H1 (cell line): Measurements from ENCODE around the gene ARHGAP4. TPM values are rescaled to one million over a fixed set of nuclear protein-coding genes. Genes with fewer than 3 reads are reported as not detected.

ENCODE experiments used
- CTCF ChIA-PET: fragments of 300-600 bp; sonication (Branson Sonifier 250); formaldehyde crosslinking; loops from one replicate; lab custom pipeline; 2021; ENCODE audit not compliant: partially characterized antibody; lab: Charles Lee
- POLR2A ChIA-PET: fragments of 300-600 bp; sonication (Branson Sonifier 250); formaldehyde crosslinking; loops from one replicate; lab custom pipeline; 2021; ENCODE audit warnings: inconsistent platforms; ENCODE audit not compliant: partially characterized antibody; lab: Charles Lee
- DNase-seq, 2 experiments: peaks; one replicate each; pipeline versions ENCODE4 v3.0.0 to v3.0.0-alpha.2; 2010 to 2022; ENCODE audit warnings: low spot score in 2 of 2, low read depth in 1 of 2, mixed read lengths in 1 of 2
- FAIRE-seq: peaks from 2 replicates; lab custom pipeline; 2011; peaks lifted over from hg19 to GRCh38; lab: Jason Lieb, UNC
- H2AFZ ChIP-seq: 2 replicates; pipeline ENCODE4 v1.8.1; 2012; ENCODE audit warnings: low read length, inconsistent platforms
- H2AK5ac ChIP-seq: 2 replicates; pipeline ENCODE4 v1.6.1; 2013; ENCODE audit warnings: low read depth, low read length
- H2BK120ac ChIP-seq: replicated peaks from 2 replicates; pipeline ENCODE3; 2013; ENCODE audit warnings: low read depth, low read length, inconsistent platforms
- H2BK12ac ChIP-seq: 2 replicates; pipeline ENCODE4 v1.6.1; 2013; ENCODE audit warnings: low read depth, low read length
- H2BK15ac ChIP-seq: 2 replicates; pipeline ENCODE4 v1.6.1; 2013; ENCODE audit warnings: low read length
- H2BK20ac ChIP-seq: 2 replicates; pipeline ENCODE4 v1.6.1; 2013; ENCODE audit warnings: low read length
- H2BK5ac ChIP-seq: 2 replicates; pipeline ENCODE4 v1.6.1; 2013; ENCODE audit warnings: low read depth, low read length
- H3K14ac ChIP-seq: 2 replicates; pipeline ENCODE4 v1.6.1; 2013; ENCODE audit warnings: inconsistent platforms; ENCODE audit not compliant: insufficient read length
- H3K18ac ChIP-seq: 2 replicates; pipeline ENCODE4 v1.6.1; 2013; ENCODE audit warnings: low read length; ENCODE audit errors: extremely low read depth
- H3K23ac ChIP-seq: 2 replicates; pipeline ENCODE4 v1.6.1; 2013; ENCODE audit warnings: inconsistent platforms; ENCODE audit not compliant: insufficient read length
- H3K23me2 ChIP-seq: 2 replicates; pipeline ENCODE4 v1.6.1; 2013; ENCODE audit warnings: low read depth, low read length
- H3K27ac ChIP-seq: 2 replicates; pipeline ENCODE4 v1.6.1; 2011; ENCODE audit warnings: low read depth, low read length, inconsistent platforms
- H3K27me3 ChIP-seq, 4 experiments: replicated peaks in 1 of 4; 1 replicate in 1 of 4; 2 replicates in 3 of 4; pipeline versions ENCODE4 v1.6.1 to v1.8.1; 2011 to 2013; ENCODE audit warnings: low read length in 3 of 4, mild to moderate bottlenecking in 3 of 4, inconsistent platforms in 2 of 4, mixed read lengths in 2 of 4, moderate library complexity in 1 of 4; ENCODE audit not compliant: control insufficient read depth in 3 of 4, insufficient read depth in 3 of 4; ENCODE audit errors: extremely low read depth in 1 of 4
- H3K36me3 ChIP-seq, 4 experiments: 2 replicates each; pipeline versions ENCODE4 v1.6.1 to v1.8.1; 2011 to 2013; ENCODE audit warnings: mild to moderate bottlenecking in 4 of 4, low read length in 3 of 4, moderate library complexity in 2 of 4, control low read depth in 1 of 4, inconsistent platforms in 1 of 4; ENCODE audit not compliant: insufficient read depth in 4 of 4, control insufficient read depth in 2 of 4
- H3K4ac ChIP-seq: replicated peaks from 2 replicates; pipeline ENCODE3; 2013; ENCODE audit warnings: low read length, low read depth, mixed read lengths, inconsistent platforms; ENCODE audit not compliant: insufficient read length
- H3K4me1 ChIP-seq, 4 experiments: replicated peaks in 1 of 4; 1 replicate in 1 of 4; 2 replicates in 3 of 4; pipeline versions ENCODE4 v1.6.1 to v1.8.1; 2011 to 2013; ENCODE audit warnings: low read length in 3 of 4, inconsistent platforms in 2 of 4, mixed read lengths in 1 of 4; ENCODE audit not compliant: insufficient read depth in 4 of 4, control insufficient read depth in 3 of 4
- H3K4me2 ChIP-seq, 2 experiments: 2 replicates each; pipeline versions ENCODE4 v1.6.1 to v1.8.1; 2011 to 2013; ENCODE audit warnings: low read depth in 2 of 2, low read length in 2 of 2, control low read depth in 1 of 2, inconsistent platforms in 1 of 2, mild to moderate bottlenecking in 1 of 2; ENCODE audit not compliant: insufficient read depth in 1 of 2
- H3K4me3 ChIP-seq, 4 experiments: fragments of 200-600, 300-600 bp in 1 of 4; sonication (generic), shearing (Covaris generic), sonication (Bioruptor Twin) in 1 of 4; 2 replicates each; pipeline versions ENCODE4 v1.5.1 to v1.8.1; 2011 to 2016; ENCODE audit warnings: low read length in 4 of 4, low read depth in 3 of 4, control low read depth in 2 of 4, inconsistent platforms in 2 of 4, mild to moderate bottlenecking in 2 of 4, mixed read lengths in 1 of 4, moderate library complexity in 1 of 4; ENCODE audit not compliant: insufficient read depth in 2 of 4; ENCODE audit errors: extremely low read depth in 1 of 4
- H3K56ac ChIP-seq: replicated peaks from 2 replicates; pipeline ENCODE3; 2013; ENCODE audit warnings: low read depth, mild to moderate bottlenecking, mixed read lengths, low read length, inconsistent platforms; ENCODE audit not compliant: insufficient read length
- H3K79me1 ChIP-seq: 2 replicates; pipeline ENCODE4 v1.6.1; 2013; ENCODE audit warnings: low read depth, low read length, control low read depth
- H3K79me2 ChIP-seq, 2 experiments: 2 replicates each; pipeline versions ENCODE4 v1.6.1 to v1.8.1; 2012 to 2013; ENCODE audit warnings: low read length in 2 of 2, mild to moderate bottlenecking in 2 of 2, inconsistent platforms in 1 of 2; ENCODE audit not compliant: insufficient read depth in 2 of 2, control insufficient read depth in 1 of 2
- H3K9ac ChIP-seq, 4 experiments: replicated peaks in 1 of 4; 1 replicate in 1 of 4; 2 replicates in 3 of 4; pipeline versions ENCODE4 v1.6.1 to v1.8.1; 2011 to 2013; ENCODE audit warnings: low read depth in 3 of 4, low read length in 3 of 4, control low read depth in 2 of 4, mild to moderate bottlenecking in 2 of 4, moderate library complexity in 2 of 4, inconsistent platforms in 1 of 4; ENCODE audit errors: extremely low read depth in 1 of 4
- H3K9me3 ChIP-seq, 2 experiments: 2 replicates each; pipeline versions ENCODE4 v1.6.1 to v1.8.1; 2012 to 2013; ENCODE audit warnings: mild to moderate bottlenecking in 2 of 2, moderate library complexity in 2 of 2, control low read depth in 1 of 2, inconsistent platforms in 1 of 2, low read depth in 1 of 2, low read length in 1 of 2, mixed read lengths in 1 of 2; ENCODE audit not compliant: insufficient read depth in 2 of 2
- H4K20me1 ChIP-seq, 2 experiments: replicated peaks in 1 of 2; 2 replicates each; pipeline versions ENCODE3 to v1.8.1; 2011 to 2013; ENCODE audit warnings: inconsistent platforms in 2 of 2, low read length in 2 of 2, mild to moderate bottlenecking in 1 of 2; ENCODE audit not compliant: insufficient read depth in 2 of 2, control insufficient read depth in 1 of 2
- H4K5ac ChIP-seq: 2 replicates; pipeline ENCODE4 v1.6.1; 2013; ENCODE audit warnings: low read length, low read depth, mixed read lengths, inconsistent platforms; ENCODE audit not compliant: insufficient read length
- H4K8ac ChIP-seq: 2 replicates; pipeline ENCODE4 v1.8.0; 2013; ENCODE audit warnings: mild to moderate bottlenecking, moderate library complexity, low read length, inconsistent platforms; ENCODE audit not compliant: insufficient read depth; ENCODE audit errors: extremely low read depth
- H4K91ac ChIP-seq: replicated peaks from 2 replicates; pipeline ENCODE3; 2013; ENCODE audit warnings: low read length, mixed read lengths, inconsistent platforms; ENCODE audit not compliant: insufficient read length
- FOSL1 ChIP-seq: IDR thresholded peaks from 2 replicates; pipeline ENCODE4 v1.6.1; 2011; ENCODE audit warnings: mild to moderate bottlenecking, low read depth, low read length, moderate library complexity; ENCODE audit not compliant: insufficient read depth
- JUND ChIP-seq: IDR thresholded peaks from 2 replicates; pipeline ENCODE4 v1.6.1; 2011; ENCODE audit warnings: mild to moderate bottlenecking, improper control_type of control experiment, low read length
- NANOG ChIP-seq: IDR thresholded peaks from 2 replicates; pipeline ENCODE4 v1.6.1; 2011; ENCODE audit warnings: low read length, low read depth, mild to moderate bottlenecking, inconsistent platforms; ENCODE audit not compliant: insufficient read depth, poor library complexity, severe bottlenecking
- WGBS, 2 experiments: shearing (Covaris generic) in 1 of 2; methylation state at CpG; one replicate each; pipeline versions ENCODE4 v1.1.6 to v1.1.7; 2013 to 2015; ENCODE audit warnings: low lambda C conversion rate in 2 of 2, mixed read lengths in 2 of 2, inconsistent platforms in 1 of 2, low coverage in 1 of 2, missing lambda C conversion rate in 1 of 2; ENCODE audit not compliant: insufficient replicate concordance in 2 of 2, insufficient coverage in 1 of 2, insufficient read length in 1 of 2; ENCODE audit errors: extremely low coverage in 1 of 2, missing lambda C conversion rate in 1 of 2; 5-methylcytosine and 5-hydroxymethylcytosine counted together
- polyA plus RNA-seq, 7 experiments: library from polyadenylated mRNA; depleted of rRNA in 3 of 7; stranded (reverse) in 5 of 7; unstranded in 2 of 7; fragments of >200 nt in 5 of 7; fragments of 200-250 nt in 2 of 7; gene quantifications; 1 replicate in 5 of 7; 2 replicates in 1 of 7; 4 replicates in 1 of 7; pipeline versions ENCODE4 v1.2.1 to v1.2.3, GENCODE V29; 2011 to 2013; ENCODE audit warnings: missing spikeins in 2 of 7, mixed read lengths in 2 of 7
- total RNA-seq: library from RNA; stranded (reverse); fragmentation: NEBNext Ultra II Directional; extraction: Animal tissue kit (Norgen Biotek cat#: 25700); gene quantifications from 2 replicates; pipeline ENCODE4 v1.2.1, GENCODE V29; 2021

ARHGAP4 gene
- total and polyA plus RNA-seq, 2 of the 8 experiments (the other 6 are each of a cell fraction or from before 2014, with no cell fraction given): 23.9 to 26.0 TPM

DNA sequence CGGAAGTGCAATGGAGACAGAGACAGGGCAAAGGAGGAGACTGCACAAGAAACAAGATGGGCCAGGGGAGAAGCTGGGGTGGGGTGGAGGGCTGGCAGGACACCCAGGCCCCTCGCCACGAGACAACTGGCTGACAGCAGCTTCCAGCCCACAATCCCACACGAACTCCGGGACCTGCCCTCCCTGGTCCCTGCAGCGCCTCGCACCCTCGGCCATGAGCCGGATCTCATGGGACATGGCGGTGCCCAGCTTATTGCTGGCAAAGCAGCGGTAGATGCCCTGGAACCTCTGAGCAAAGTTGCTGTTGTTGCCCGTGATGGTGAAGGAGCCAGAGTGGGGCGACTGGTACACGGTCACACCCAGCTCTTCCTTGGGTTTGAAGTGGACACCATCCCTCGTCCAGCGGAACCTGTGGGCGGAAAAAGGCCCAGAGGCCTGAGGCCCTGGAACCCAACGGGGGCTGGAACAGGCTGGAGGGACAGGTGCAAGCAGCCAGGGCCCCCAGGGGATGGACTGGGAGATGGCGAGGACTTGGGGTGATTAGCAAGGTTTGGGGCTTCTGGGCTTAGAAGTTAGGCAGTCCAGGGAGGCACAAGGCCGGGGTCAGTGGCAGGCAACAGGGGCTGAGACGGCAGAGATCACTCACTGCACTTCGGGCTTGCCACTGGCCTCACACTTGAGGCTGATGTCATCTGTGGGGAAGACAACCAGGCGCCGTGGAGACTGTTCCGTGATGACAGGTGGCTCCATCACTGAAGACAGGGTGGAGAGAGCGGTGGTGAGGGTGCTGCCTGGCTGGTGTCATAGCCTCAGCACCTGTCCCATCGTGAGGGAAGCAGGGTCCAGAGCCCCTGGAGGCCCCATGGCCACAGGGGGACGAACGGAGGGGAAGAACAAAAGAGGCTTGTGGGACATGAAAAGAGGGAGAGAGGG is 53.9 kb downstream of the ARHGAP4 start:
- Histone ChIP-seq H3K36me3 (peaks cover 0 to 14% (median 0%) of the 10 kb centered on the region in 4 experiments; a peak in 1 of 8 replicates), H3K4ac (no peak overlapping the region), H3K4me3 (no peak overlapping the region), H2AK5ac (no peak overlapping the region), H3K56ac (no peak overlapping the region), H2AFZ (no peak overlapping the region)
- TF ChIP-seq JUND: no peak
- TF ChIP-seq NANOG: no peak
- no peak for TF ChIP-seq FOSL1
- TF ChIP-seq, all 59 proteins: peak for 0
- Histone ChIP-seq H3K23me2 (no peaks in the 10 kb centered on the region), H3K4me1 (peaks cover 3 to 16% (median 6%) of the 10 kb centered on the region in 4 experiments), H2BK15ac (no peak overlapping the region), H2BK120ac (no peak overlapping the region), H3K79me1 (no peaks in the 10 kb centered on the region), H3K9me3 (no peaks in the 10 kb centered on the region), H2BK20ac (no peak overlapping the region), H4K5ac (no peak overlapping the region), H4K20me1 (peaks cover 2 to 10% of the 10 kb centered on the region in 2 experiments), H4K8ac (no peak overlapping the region), H3K14ac (no peak overlapping the region), H3K79me2 (no peaks in the 10 kb centered on the region), H3K18ac (no peak overlapping the region), H2BK5ac (no peak overlapping the region), H3K23ac (no peak overlapping the region), H3K27me3 (no peaks in the 10 kb centered on the region; a peak in 1 of 7 replicates), H3K4me2 (no peak overlapping the region), H4K91ac (no peak overlapping the region), H3K27ac (no peak overlapping the region), H3K9ac (no peak overlapping the region), H2BK12ac (no peak overlapping the region)
- 79% methylated on average over 12 of the region's 29 CpGs; no CpG with 5 or more reads in 1 of the 2 experiments for WGBS, 2 experiments
- ChIA-PET POLR2A (interaction anchor here (1.3 kb wide), 1 partner anchor 34 kb away, joined by 5 read pairs; no protein-coding TSS in a partner anchor), CTCF (interaction anchor here (0.8 to 1.5 kb wide), 6 partner anchors 9 to 53 kb away, joined by 3 to 4 read pairs (median 4); no protein-coding TSS in a partner anchor)
- DNase-seq (no peak), FAIRE-seq (no peak)
